GM20431 (cell line): Measurements from ENCODE around the gene CPLX4.

Experiments used
- in situ Hi-C: fragments of 300-500 bp; cut with MseI, MboI; formaldehyde crosslinking; loops from one replicate; pipeline ENCODE4 v1.15.0; 2020; ENCODE audit warnings: low sequenced_read_pairs; ENCODE audit not compliant: unreplicated experiment

CPLX4 gene

DNA sequence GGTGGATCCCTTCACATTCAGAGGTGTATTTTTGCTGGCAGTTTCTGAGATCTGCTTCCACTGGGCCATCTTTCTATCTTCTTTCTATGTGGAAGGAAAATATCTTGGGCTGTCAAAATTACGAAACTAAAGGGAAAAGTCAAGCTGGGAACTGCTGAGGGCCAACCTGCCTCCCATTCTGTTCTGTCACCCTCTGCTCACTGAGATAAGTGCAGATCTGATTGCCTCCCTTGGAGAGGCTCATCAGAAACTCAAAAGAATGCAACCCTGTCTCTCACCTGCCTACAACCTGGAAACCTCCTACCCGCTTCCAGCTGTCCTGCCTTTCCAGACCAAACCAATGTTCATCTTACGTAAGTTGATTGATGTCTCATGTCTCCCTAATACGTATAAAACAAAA, 71.7 kb downstream of the CPLX4 start:
- in situ Hi-C loops = no loop called here
